ENCODE results near the gene SEC24B.

Gene SEC24B

DNA sequence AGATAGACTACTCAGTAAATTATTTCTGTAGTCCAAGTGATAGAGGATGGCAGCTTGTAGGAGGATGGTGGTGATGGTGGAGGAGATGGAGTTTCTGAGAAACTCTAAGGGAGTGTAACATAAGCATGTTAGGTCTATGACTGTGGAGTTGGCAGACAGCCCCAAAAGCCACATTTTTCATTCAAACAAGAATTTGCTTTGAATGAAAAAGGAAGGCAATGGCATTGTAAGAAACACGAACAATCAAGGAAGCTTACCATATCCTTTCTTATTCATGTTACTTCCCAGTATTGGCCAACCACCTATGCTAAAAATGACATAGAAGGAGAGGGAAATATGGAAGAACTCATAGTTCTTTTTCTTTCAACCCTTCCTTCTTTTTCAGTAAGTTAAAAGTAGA lies 18.7 kb upstream of the SEC24B start:
- TF ChIP-seq GATA2 (IDR thresholded peaks at IDR 0.05; ENCODE audit: low read depth, low read length): no peak

DNA sequence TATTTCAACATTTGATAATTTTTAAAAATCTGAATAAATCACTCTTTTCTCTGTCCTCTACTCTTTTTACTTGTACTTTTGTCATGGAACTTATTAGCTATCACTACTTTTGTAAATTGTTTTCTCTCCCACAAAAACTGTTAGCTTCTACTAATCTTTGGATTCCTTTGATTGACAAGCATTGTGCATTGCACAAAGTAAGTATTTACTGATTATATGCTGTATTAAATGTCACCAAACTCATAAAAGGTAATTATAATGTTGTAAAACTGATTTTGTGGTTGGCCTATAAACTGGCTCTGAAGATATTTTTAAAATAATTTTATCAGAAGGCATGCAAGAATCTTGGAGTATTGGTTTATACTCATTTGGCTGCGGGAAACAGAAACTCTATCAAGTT lies 15.0 kb upstream of the SEC24B start:
- TF ChIP-seq GATA2 (IDR thresholded peaks at IDR 0.05; ENCODE audit: low read depth, low read length): no peak
- TF ChIP-seq GATA3 (IDR thresholded peaks at IDR 0.05; ENCODE audit: low read depth, low read length): no peak

DNA sequence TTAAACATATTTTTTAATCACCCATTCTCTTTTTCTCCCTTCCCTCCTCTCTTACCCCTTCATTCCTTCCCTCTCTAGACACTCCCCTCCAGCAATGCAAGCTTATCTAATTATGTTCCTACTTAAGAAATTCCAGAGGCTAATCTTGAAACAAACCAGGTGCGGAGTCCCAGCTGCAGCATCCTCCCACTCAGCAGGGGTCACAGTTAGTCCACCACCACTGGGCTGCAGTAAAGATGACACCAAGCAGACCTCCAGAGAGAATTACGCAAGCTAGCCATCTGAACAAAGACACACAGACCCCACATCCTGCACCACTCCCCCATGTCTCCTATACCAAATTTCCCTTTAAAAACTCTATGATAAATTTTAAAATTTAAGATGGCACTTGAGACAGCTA lies 13.9 kb upstream of the SEC24B start:
- TF ChIP-seq GATA3 (IDR thresholded peaks at IDR 0.05; ENCODE audit: low read depth, low read length): no peak

DNA sequence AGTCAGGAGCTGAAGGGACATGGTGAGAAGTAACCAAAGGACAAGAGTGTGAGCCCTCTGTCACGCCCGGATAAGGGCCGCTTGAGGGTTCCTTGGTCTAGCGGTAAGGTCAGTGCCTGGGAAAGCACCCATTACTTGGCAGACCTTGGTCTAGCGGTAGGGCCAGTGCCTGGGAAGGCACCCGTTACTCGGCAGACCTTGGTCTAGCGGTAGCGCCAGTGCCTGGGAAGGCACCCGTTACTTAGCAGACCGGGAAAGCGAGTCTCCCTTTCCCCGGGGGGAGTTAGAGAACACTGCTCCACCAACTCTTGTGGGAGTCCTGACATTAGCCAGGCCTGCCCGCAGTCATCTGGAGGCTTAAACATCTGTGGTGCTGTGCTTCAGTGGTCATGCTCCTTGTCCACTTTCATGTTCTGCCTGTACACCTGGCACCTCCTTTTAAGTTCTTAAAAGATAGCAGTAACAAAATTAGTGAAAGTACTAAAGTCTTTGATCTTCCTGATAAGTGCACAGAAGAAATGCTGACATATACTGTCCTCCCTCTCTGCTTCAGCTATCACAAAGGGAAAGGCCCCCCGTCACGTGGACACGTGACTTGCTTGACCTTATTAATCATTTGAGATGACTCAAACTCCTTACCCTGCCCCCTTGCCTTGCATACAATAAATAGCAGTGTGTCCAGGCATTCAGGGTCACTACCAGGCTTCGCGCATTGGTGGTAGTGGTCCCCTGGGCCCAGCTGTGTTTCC lies 9.3 kb upstream of the SEC24B start:
- TF ChIP-seq GATA2 (IDR thresholded peaks at IDR 0.05; ENCODE audit: low read depth, low read length) (no peak), GATA3 (IDR thresholded peaks at IDR 0.05; ENCODE audit: low read depth, low read length) (no peak)

DNA sequence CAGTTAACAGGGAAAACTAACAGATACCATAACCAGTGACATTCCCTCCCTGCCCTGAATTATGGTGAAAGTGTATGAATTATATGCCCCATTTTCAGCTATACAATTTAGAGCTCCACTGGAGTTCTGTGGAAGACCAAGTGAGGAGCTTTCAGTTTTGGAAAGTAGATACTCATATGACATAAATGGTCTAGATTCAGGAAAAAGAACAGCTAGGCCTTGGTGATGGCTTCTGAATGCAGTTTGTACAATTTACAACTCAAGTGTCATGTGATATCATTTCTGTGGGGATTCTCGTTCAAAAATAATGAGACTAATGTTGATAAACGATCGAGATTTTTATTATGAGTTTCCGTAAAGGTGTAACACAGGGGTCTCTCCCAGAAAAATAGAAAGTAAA lies 8.2 kb upstream of the SEC24B start:
- TF ChIP-seq GATA2 (IDR thresholded peaks at IDR 0.05; ENCODE audit: low read depth, low read length): no peak
- TF ChIP-seq GATA3 (IDR thresholded peaks at IDR 0.05; ENCODE audit: low read depth, low read length): no peak

DNA sequence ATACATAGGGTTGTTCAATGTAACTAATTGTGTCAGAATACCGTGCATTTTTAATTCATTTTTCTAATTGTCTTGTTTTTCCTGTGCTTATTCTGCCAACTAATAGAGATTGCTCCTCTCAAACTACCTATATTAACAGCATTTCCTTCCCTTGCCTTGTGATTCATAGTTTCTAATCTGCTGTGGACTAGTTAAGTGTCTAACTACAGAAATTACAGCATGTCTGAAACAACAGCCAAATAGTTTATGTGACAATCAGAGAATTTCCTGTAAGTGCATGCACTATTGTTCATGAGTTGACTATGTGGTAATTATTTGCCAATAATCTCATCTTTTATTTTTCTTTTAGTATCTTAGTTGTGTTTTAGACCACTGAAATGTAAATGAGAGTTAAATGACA lies 4.1 kb upstream of the SEC24B start:
- TF ChIP-seq GATA3 (IDR thresholded peaks at IDR 0.05; ENCODE audit: low read depth, low read length) (no peak), GATA2 (IDR thresholded peaks at IDR 0.05; ENCODE audit: low read depth, low read length) (no peak)

DNA sequence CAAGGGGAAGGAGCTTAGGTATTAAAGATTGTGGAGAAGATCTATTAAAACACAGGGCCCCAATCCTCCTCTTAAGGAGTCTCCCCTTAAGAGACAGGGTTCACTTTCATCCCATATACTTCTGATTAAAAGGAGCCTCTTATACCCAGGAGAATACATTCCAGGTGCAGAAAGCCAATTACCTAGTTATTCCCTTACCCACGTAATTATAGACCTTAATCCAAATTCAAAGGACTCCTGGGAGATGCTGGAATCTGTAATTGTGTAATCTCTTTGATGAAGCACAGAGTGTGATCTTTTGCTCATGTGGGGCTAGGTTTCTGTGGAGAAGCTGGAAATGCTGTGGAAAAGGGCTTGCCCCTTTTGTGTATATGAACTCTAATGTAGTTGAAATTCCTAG lies 1.4 kb upstream of the SEC24B start:
- no peak for TF ChIP-seq GATA2 (IDR thresholded peaks at IDR 0.05; ENCODE audit: low read depth, low read length)
- TF ChIP-seq GATA3 (IDR thresholded peaks at IDR 0.05; ENCODE audit: low read depth, low read length): no peak

DNA sequence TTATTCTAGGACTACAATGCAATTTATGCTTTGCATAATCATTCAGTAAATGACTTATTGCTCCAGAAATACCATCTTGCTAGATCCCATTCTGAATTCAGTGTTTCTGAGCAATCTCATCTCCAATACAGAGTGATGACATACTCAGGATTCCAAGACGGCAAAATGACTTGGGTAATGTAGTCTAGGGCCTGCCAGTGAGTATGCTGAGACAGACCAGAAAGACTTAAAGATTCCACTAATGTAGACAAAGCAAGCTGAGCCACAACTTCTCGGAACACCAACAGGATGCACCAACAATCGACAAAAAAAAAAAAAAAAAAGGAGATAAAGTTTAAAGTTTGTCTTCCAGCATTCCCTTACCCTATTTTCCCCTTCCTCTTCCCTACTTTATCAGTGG lies 919 bp upstream of the SEC24B start:
- TF ChIP-seq GATA3 (IDR thresholded peaks at IDR 0.05; ENCODE audit: low read depth, low read length): no peak
- no peak for TF ChIP-seq GATA2 (IDR thresholded peaks at IDR 0.05; ENCODE audit: low read depth, low read length)

DNA sequence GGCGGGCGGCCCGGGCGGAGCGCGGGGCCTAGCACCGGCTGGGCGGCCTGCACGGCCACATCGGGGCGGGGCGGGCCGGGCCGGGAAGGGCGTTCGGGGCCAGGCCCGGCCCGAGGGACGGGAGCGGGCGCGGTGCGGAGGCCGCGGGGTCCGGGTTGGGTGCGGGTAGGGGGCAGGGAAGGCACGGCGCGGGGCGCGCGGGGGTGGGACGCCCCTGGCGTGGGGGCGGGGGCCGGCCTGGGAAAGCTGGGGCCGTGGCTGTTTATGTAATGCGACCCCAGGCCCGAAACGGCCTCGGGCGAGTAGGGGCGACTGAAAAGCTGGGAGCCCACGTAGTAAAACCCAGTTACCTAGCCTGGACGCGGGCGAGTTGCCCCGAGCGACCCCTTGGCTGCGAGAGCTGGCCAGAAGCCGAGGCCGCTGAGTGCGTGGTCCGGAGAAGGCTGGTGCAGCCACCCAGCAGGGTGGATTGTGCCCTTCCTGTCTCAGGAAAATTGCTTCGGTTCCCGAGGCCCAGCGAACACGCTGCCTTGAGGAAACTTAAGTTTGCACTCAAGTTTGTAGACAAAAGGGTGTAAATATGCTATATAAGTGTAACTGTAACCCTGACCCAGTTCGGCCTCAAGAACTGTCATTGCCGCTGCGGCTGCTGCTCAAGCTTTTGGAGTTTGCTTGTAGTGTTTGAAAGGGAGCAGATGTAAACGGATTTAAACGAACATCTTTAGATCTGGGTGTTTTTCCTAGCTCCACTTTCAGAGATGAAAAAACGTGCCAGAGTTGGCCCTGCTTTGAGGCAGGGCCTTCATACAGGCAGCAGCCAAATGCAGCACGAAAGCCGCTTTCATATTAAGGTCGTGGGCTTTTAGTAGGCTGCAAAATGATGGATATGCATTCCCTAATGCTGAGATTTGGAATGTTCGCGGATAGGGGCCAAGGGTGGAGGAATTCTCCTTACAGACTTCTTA lies 674 bp downstream of the SEC24B start:
- no peak for TF ChIP-seq GATA3 (IDR thresholded peaks at IDR 0.05; ENCODE audit: low read depth, low read length)
- TF ChIP-seq GATA2 (IDR thresholded peaks at IDR 0.05; ENCODE audit: low read depth, low read length): no peak

DNA sequence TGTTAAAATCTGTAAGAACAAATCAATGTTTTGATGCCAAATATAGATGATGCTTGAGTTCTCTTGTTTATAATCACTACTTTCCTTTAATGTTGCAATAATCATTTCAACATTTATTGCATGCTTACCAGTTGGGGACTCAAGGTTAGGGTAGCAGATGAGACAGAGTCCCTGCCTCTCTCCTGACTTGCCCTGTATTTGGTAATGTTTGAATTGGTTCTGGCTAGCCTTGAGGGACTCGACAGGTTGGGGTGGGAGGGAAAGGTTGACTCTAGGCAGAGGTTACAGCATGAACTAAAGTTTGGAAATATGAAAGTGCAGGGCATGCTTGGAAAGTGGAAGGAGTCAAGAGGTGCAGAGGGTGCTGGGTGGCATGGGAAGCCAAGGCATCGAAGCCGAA lies 2.0 kb downstream of the SEC24B start:
- no peak for TF ChIP-seq GATA2 (IDR thresholded peaks at IDR 0.05; ENCODE audit: low read depth, low read length)
- no peak for TF ChIP-seq GATA3 (IDR thresholded peaks at IDR 0.05; ENCODE audit: low read depth, low read length)

DNA sequence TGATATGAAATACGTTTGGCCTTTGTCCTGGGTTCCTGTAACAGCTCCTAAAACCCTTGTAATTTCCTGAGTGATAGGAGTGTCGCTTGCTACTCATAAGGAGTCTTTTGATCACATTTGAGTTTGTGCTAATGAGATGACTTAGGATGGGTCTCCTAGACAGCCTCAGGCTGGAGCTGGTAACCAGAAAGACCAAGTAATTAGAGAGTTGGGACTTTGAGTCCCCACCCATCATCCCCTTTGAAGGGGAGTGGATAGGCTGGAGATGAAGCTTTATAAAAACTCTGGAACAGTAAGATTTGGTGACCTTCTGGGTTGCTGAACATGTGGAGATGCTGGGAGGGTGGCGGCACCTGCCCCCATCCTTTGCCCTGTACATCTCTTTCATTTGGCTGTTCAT lies 2.9 kb downstream of the SEC24B start:
- no peak for TF ChIP-seq GATA3 (IDR thresholded peaks at IDR 0.05; ENCODE audit: low read depth, low read length)
- TF ChIP-seq GATA2 (IDR thresholded peaks at IDR 0.05; ENCODE audit: low read depth, low read length): no peak

DNA sequence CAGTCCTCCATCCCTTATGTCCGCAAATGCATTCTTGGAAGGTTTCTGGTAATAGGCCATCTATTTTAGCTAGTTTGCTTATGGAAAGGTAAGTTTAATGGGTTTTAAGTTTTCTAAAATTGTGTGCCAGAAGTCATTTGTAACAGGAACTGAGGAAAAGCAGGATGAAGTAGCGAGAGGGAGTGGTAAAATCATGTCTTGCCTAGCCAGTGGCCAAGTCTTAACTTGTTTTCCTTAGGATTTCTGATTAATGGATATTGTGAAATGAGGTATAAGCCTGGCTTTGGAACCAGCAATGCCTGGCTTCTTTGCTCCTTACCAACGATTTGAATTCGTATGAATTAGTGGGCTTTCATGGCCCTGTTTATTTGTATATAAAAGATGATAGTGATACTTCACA lies 7.3 kb downstream of the SEC24B start:
- no peak for TF ChIP-seq GATA3 (IDR thresholded peaks at IDR 0.05; ENCODE audit: low read depth, low read length)
- TF ChIP-seq GATA2 (IDR thresholded peaks at IDR 0.05; ENCODE audit: low read depth, low read length): no peak

DNA sequence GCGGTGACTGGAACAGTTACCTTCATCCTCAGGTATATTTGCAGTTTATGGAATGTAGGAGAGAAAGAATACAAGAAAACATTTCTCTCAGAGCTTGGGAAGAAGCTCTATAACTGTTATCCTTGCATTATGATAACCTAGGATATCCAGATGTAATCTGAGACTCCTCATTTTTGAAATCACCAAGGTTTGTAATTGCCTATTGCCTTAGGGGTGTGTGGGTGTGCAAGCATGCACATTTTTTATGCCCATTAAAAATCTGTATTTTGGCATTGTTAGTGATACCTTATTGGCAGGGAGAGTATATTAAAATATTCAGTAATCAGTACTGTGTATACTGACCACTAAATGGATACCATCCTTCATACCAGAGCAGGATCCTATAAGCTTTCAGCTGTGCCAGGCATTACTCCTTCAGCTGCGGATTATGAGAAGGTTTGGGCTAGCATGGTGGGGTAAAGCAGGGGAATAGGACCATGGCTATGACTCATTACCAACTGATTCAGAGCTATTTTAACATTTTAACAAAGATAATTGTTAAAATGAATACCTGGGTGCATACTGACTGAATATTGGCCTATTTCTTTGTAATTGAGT lies 8.3 kb downstream of the SEC24B start:
- TF ChIP-seq GATA3 (IDR thresholded peaks at IDR 0.05; ENCODE audit: low read depth, low read length) (no peak), GATA2 (IDR thresholded peaks at IDR 0.05; ENCODE audit: low read depth, low read length) (no peak)

DNA sequence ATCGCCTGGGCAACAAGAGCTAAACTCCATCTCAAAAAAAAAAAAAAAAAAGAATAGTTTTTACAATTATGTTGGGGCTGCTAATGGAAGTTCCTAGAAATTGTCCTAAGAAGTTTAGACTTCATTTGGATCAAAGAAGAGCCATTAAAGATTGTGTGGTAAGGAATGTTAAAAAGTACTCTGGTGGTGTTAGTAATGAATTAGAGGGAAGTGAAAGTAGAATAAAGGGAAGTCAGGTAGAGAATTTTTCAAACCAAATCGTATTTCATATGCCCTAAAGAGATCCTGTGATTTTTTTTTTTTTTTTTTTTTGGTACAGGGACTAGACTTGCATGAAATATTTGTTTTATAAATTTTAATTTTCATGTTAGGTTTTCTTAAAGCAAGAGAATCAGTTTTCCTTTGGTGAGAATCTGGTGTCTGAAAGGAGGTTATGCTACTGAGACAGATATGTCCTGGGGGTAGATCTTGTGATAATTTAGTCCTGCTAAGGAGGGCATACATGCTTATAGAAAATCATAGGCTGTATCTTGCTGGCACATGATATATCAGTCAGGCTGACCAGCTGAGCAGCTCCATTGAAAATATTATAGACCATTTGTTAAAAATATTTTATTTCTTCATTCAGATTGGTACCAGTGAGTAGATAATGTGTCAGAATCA lies 10.7 kb downstream of the SEC24B start:
- no peak for TF ChIP-seq GATA3 (IDR thresholded peaks at IDR 0.05; ENCODE audit: low read depth, low read length)
- no peak for TF ChIP-seq GATA2 (IDR thresholded peaks at IDR 0.05; ENCODE audit: low read depth, low read length)
